MCF 10A (cell line): ENCODE data around the gene TRAF3IP1. TPM values are rescaled to one million over a fixed set of nuclear protein-coding genes. Genes with fewer than 3 reads are reported as not detected.
A peak's percentile ranks its signal among the peaks of the same experiment; 100 is the strongest.

ENCODE experiments used
- BruUV-seq: library from RNA; stranded (reverse); fragments of 400-500 nt; replicated peaks from 2 replicates; lab custom pipeline; 2021; lab: Mats Ljungman, UMichigan
- CTCF ChIA-PET: fragments of 300-600 bp; sonication (Branson Sonifier 250); formaldehyde crosslinking; extraction: SDS; loops from one replicate; lab custom pipeline; 2021; ENCODE audit warnings: antibody characterized with exemption, inconsistent platforms; lab: Yijun Ruan, JAX
- POLR2A ChIA-PET: fragments of 300-600, 350-650 bp; sonication (Branson Sonifier 250); formaldehyde crosslinking; extraction: SDS; loops from one replicate; lab custom pipeline; 2020; ENCODE audit warnings: antibody characterized with exemption, inconsistent platforms; lab: Yijun Ruan, JAX
- DNase-seq: peaks from one replicate; pipeline ENCODE4 v3.0.0-alpha.2; 2018; ENCODE audit not compliant: unreplicated experiment
- H3K27ac Mint-ChIP-seq: one replicate; pipeline ENCODE4 v1.8.0; 2022; ENCODE audit warnings: mild to moderate bottlenecking, low read depth, mixed read lengths; ENCODE audit not compliant: unreplicated experiment
- H3K27me3 Mint-ChIP-seq: one replicate; pipeline ENCODE4 v1.8.0; 2022; ENCODE audit warnings: mixed read lengths; ENCODE audit not compliant: insufficient read depth, unreplicated experiment
- H3K36me3 Mint-ChIP-seq: one replicate; pipeline ENCODE4 v1.8.0; 2022; ENCODE audit warnings: mild to moderate bottlenecking, moderate library complexity, mixed read lengths; ENCODE audit not compliant: insufficient read depth, unreplicated experiment
- H3K4me1 Mint-ChIP-seq: one replicate; pipeline ENCODE4 v1.8.0; 2022; ENCODE audit warnings: mixed read lengths; ENCODE audit not compliant: insufficient read depth, unreplicated experiment
- H3K4me3 Mint-ChIP-seq: one replicate; pipeline ENCODE4 v1.8.0; 2022; ENCODE audit warnings: mild to moderate bottlenecking, moderate library complexity, mixed read lengths; ENCODE audit not compliant: unreplicated experiment
- H3K9me3 Mint-ChIP-seq: one replicate; pipeline ENCODE4 v1.8.0; 2022; ENCODE audit warnings: mixed read lengths; ENCODE audit not compliant: unreplicated experiment
- CTCF ChIP-seq: fragments of 200-600 bp; IDR thresholded peaks from one replicate; pipeline ENCODE4 v1.8.0; 2022; ENCODE audit warnings: antibody characterized with exemption, mild to moderate bottlenecking; ENCODE audit not compliant: unreplicated experiment
- intact Hi-C: fragments of 100-400 bp; cut with micrococcal nuclease; formaldehyde crosslinking; loops from 2 replicates; pipeline ENCODE4 v1.14.1; 2022
- total RNA-seq: library from RNA; stranded (reverse); gene quantifications from 2 replicates; pipeline ENCODE4 v1.2.3, GENCODE V29; 2022

The TRAF3IP1 gene
- total RNA-seq, 1 experiment from 2014 or later, result 19.1 TPM

- ChIA-PET CTCF (interaction anchor here (0.6 kb wide), 1 partner anchor 500 kb away, joined by 3 read pairs; no protein-coding TSS in a partner anchor), POLR2A (no interaction called here)
- Mint-ChIP-seq H3K27me3 (no peaks in the 10 kb centered on the region), H3K4me3 (no peak overlapping the region), H3K27ac (no peak overlapping the region), H3K36me3 (peaks cover 5% of the 10 kb centered on the region), H3K4me1 (peaks cover 9% of the 10 kb centered on the region), H3K9me3 (no peaks in the 10 kb centered on the region)
- DNase-seq, result no peak
- intact Hi-C loops, result no loop called here
- BruUV-seq, result no TSS peak
- TF ChIP-seq CTCF, result no peak
Observed at GRCh38 chr2:238424313-238424700, 104.0 kb downstream of the TRAF3IP1 start.

- BruUV-seq, result no TSS peak
- CTCF ChIA-PET, result no interaction called here
- intact Hi-C loops, result no loop called here
Observed at GRCh38 chr2:238425505-238425978, 105.2 kb downstream of the TRAF3IP1 start.

GRCh38 chr2:238425979-238426567 lies 105.8 kb downstream of the TRAF3IP1 start:
- DNase-seq, result no peak
- peaks cover 17% of the 10 kb centered on the region for H3K36me3 Mint-ChIP-seq
- intact Hi-C loops, result no loop called here
- H3K9me3 Mint-ChIP-seq, result no peaks in the 10 kb centered on the region
- TF ChIP-seq CTCF, result no peak
- no peak overlapping the region for H3K27ac Mint-ChIP-seq
- CTCF ChIA-PET, result no interaction called here
- H3K4me1 Mint-ChIP-seq, result peaks cover 15% of the 10 kb centered on the region
- POLR2A ChIA-PET, result no interaction called here
- H3K4me3 Mint-ChIP-seq, result peak overlapping the region; percentile 79
- no peaks in the 10 kb centered on the region for H3K27me3 Mint-ChIP-seq
- BruUV-seq, result no TSS peak

More at GRCh38 chr2:238425505-238425978, 105.2 kb downstream of the TRAF3IP1 start:
- Mint-ChIP-seq H3K4me1 (peaks cover 15% of the 10 kb centered on the region), H3K36me3 (peaks cover 12% of the 10 kb centered on the region), H3K4me3 (no peak overlapping the region), H3K9me3 (no peaks in the 10 kb centered on the region), H3K27me3 (no peaks in the 10 kb centered on the region), H3K27ac (peak overlapping the region; percentile 44)
- no peak for DNase-seq
- TF ChIP-seq CTCF, result no peak
- POLR2A ChIA-PET, result no interaction called here

GRCh38 chr2:238426568-238427434 lies 106.5 kb downstream of the TRAF3IP1 start, which contains the start of gene ASB1:
Gene ASB1, plus strand, starts transcription at chr2:238426927. Its CDS starts 144 bp downstream, at chr2:238427071.
- Mint-ChIP-seq H3K9me3 (no peaks in the 10 kb centered on the region), H3K36me3 (peaks cover 21% of the 10 kb centered on the region), H3K4me1 (peaks cover 22% of the 10 kb centered on the region), H3K27me3 (no peaks in the 10 kb centered on the region), H3K27ac (peak within 1 kb of the TSS; percentile 71), H3K4me3 (peak within 1 kb of the TSS; percentile 79)
- no TSS peak for BruUV-seq
- intact Hi-C loops, result no loop called here
- DNase-seq, result peak; percentile 82
- TF ChIP-seq CTCF, result no peak
- POLR2A ChIA-PET, result interaction anchor here (0.7 to 2.1 kb wide), 9 partner anchors 9 to 324 kb away, joined by 3 to 19 read pairs (median 4); no protein-coding TSS in a partner anchor
- CTCF ChIA-PET, result interaction anchor here (0.8 kb wide), 1 partner anchor 135 kb away, joined by 3 read pairs; no protein-coding TSS in a partner anchor
